MCF 10A (cell line): ENCODE data around the gene TMEM37. TPM values are rescaled to one million over a fixed set of nuclear protein-coding genes. Genes with fewer than 3 reads are reported as not detected.
A peak's percentile ranks its signal among the peaks of the same experiment; 100 is the strongest.

Experiments used
- Bru-seq: library from RNA; stranded (reverse); fragments of 400-500 nt; gene quantifications from one replicate; lab custom pipeline; 2021; lab: Mats Ljungman, UMichigan
- BruChase-seq, 2 experiments: library from RNA; stranded (reverse); fragments of 400-500 nt; gene quantifications; one replicate each; lab custom pipeline; 2021; lab: Mats Ljungman, UMichigan
- BruUV-seq: library from RNA; stranded (reverse); fragments of 400-500 nt; replicated peaks from 2 replicates; lab custom pipeline; 2021; lab: Mats Ljungman, UMichigan
- CTCF ChIA-PET: fragments of 300-600 bp; sonication (Branson Sonifier 250); formaldehyde crosslinking; extraction: SDS; loops from one replicate; lab custom pipeline; 2021; ENCODE audit warnings: antibody characterized with exemption, inconsistent platforms; lab: Yijun Ruan, JAX
- POLR2A ChIA-PET: fragments of 300-600, 350-650 bp; sonication (Branson Sonifier 250); formaldehyde crosslinking; extraction: SDS; loops from one replicate; lab custom pipeline; 2020; ENCODE audit warnings: antibody characterized with exemption, inconsistent platforms; lab: Yijun Ruan, JAX
- DNase-seq: peaks from one replicate; pipeline ENCODE4 v3.0.0-alpha.2; 2018; ENCODE audit not compliant: unreplicated experiment
- H3K27ac Mint-ChIP-seq: one replicate; pipeline ENCODE4 v1.8.0; 2022; ENCODE audit warnings: mild to moderate bottlenecking, low read depth, mixed read lengths; ENCODE audit not compliant: unreplicated experiment
- H3K27me3 Mint-ChIP-seq: one replicate; pipeline ENCODE4 v1.8.0; 2022; ENCODE audit warnings: mixed read lengths; ENCODE audit not compliant: insufficient read depth, unreplicated experiment
- H3K36me3 Mint-ChIP-seq: one replicate; pipeline ENCODE4 v1.8.0; 2022; ENCODE audit warnings: mild to moderate bottlenecking, moderate library complexity, mixed read lengths; ENCODE audit not compliant: insufficient read depth, unreplicated experiment
- H3K4me1 Mint-ChIP-seq: one replicate; pipeline ENCODE4 v1.8.0; 2022; ENCODE audit warnings: mixed read lengths; ENCODE audit not compliant: insufficient read depth, unreplicated experiment
- H3K4me3 Mint-ChIP-seq: one replicate; pipeline ENCODE4 v1.8.0; 2022; ENCODE audit warnings: mild to moderate bottlenecking, moderate library complexity, mixed read lengths; ENCODE audit not compliant: unreplicated experiment
- H3K9me3 Mint-ChIP-seq: one replicate; pipeline ENCODE4 v1.8.0; 2022; ENCODE audit warnings: mixed read lengths; ENCODE audit not compliant: unreplicated experiment
- intact Hi-C: fragments of 100-400 bp; cut with micrococcal nuclease; formaldehyde crosslinking; loops from 2 replicates; pipeline ENCODE4 v1.14.1; 2022
- long read RNA-seq: library from polyadenylated mRNA; stranded (forward); transcript quantifications from one replicate; pipeline ENCODE4 v2.0.0, GENCODE V29; 2022
- total RNA-seq: library from RNA; stranded (reverse); gene quantifications from 2 replicates; pipeline ENCODE4 v1.2.3, GENCODE V29; 2022
- TF ChIP-seq, protein P1 (sequence below): fragments of 200-600 bp; IDR thresholded peaks from one replicate; pipeline ENCODE4 v1.8.0; 2022; ENCODE audit warnings: antibody characterized with exemption, mild to moderate bottlenecking; ENCODE audit not compliant: unreplicated experiment

TMEM37 gene, protein sequence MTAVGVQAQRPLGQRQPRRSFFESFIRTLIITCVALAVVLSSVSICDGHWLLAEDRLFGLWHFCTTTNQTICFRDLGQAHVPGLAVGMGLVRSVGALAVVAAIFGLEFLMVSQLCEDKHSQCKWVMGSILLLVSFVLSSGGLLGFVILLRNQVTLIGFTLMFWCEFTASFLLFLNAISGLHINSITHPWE
- total RNA-seq (0.17 TPM in 1 of 2 replicates, not detected in the other), Bru-seq, nascent RNA (percentile 13 among the genes with signal in this experiment), BruChase-seq, experiment 1, labeled RNA remaining after a 6-hour chase (percentile 12 among the genes with signal in this experiment), BruChase-seq, experiment 2, labeled RNA remaining after a 2-hour chase (percentile 17 among the genes with signal in this experiment)
- long read RNA-seq = 0 reads

DNA sequence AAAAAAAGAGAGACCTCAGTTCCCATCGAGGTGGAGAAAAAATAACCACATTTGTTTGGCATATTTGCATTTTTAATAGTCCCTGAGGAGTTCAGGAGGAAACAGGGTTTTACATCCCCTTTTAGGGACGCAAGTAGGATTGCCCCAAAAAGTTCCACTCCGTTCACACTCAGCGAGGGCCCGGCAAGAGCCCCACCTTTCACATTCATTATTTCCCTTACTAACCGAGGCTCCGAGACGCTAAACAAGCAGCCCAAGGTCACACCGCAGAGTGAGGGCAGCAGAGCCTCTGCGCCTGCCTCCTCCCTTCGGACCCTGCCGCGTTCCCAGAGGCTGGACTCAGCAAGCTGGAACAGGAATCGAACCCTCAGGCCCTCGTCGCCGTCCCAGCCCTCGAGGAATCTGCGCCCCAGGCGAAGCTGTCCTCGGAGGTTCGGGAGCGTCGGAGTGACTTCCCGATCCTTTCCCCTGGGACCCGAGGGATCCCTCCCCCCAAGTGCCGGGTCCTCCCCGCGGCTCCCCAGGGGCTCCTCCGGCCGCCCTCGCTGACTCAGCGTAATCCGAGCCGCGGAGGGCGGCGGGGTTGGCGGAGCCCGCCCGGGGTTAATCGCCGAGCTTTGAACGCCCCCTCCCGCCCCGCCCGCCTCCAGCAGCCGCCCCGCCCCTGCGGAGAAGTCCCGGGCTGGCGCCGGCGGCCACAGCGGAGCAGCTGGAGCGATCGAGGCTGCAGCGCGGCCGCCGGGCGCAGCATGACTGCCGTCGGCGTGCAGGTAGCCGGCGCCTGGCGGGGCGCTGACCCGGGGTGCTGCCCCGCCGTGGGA is at the start of gene TMEM37:
TMEM37 (plus strand) TSS at position 700 of the 821 bp plus-strand sequence; CDS start at position 750, 50 bp downstream.
- intact Hi-C loops = no loop called here
- peaks cover 30% of the 10 kb centered on the region for H3K4me1 Mint-ChIP-seq
- ChIA-PET CTCF (interaction anchor here (0.6 to 1.4 kb wide), 5 partner anchors 22 to 45 kb away, joined by 3 read pairs; no protein-coding TSS in a partner anchor), POLR2A (interaction anchor here (0.8 to 1.4 kb wide), 4 partner anchors 9 to 21 kb away, joined by 3 to 5 read pairs (median 4); no protein-coding TSS in a partner anchor)
- no peaks in the 10 kb centered on the region for H3K27me3 Mint-ChIP-seq
- BruUV-seq = no TSS peak
- peak within 1 kb of the TSS; percentile 69 for H3K4me3 Mint-ChIP-seq
- no peaks in the 10 kb centered on the region for H3K36me3 Mint-ChIP-seq
- DNase-seq = peak; percentile 77
- H3K9me3 Mint-ChIP-seq = no peaks in the 10 kb centered on the region
- no peak within 1 kb of the TSS for H3K27ac Mint-ChIP-seq
- TF ChIP-seq, protein P1, sequence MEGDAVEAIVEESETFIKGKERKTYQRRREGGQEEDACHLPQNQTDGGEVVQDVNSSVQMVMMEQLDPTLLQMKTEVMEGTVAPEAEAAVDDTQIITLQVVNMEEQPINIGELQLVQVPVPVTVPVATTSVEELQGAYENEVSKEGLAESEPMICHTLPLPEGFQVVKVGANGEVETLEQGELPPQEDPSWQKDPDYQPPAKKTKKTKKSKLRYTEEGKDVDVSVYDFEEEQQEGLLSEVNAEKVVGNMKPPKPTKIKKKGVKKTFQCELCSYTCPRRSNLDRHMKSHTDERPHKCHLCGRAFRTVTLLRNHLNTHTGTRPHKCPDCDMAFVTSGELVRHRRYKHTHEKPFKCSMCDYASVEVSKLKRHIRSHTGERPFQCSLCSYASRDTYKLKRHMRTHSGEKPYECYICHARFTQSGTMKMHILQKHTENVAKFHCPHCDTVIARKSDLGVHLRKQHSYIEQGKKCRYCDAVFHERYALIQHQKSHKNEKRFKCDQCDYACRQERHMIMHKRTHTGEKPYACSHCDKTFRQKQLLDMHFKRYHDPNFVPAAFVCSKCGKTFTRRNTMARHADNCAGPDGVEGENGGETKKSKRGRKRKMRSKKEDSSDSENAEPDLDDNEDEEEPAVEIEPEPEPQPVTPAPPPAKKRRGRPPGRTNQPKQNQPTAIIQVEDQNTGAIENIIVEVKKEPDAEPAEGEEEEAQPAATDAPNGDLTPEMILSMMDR = no peak

DNA sequence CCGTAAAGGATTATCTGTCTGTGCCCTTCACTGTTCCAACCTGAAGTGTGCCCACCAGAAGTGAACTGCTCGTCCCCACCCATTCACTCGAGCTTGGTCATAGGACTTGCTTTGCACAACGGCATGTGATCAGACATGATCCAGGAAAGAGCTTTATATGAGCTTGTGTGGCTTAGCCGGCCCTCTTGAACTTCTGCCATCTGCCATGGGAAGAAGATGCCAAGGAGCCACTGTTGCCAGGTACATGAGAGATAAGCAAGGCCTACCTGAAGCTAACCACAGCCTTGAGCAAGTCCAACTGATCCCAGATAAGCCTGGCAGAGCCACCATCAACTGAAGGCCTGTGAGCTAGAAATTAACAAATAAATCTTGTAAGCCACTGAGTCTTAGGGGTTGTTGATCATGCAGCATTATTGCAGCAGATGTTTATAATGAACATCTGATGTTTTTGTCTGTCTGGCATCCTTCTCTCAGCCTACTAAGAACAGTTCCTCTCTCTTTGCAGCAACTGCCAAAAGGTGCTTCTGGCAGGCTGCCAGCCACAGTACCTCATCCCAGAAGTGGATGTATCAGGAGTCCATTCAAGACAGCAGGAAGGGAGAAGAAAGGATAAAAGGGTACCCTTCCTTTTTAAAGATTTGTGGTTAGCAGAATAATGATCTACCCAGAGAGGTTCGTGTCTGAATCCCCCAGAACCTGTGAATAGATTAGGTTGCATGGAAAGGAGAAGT is 48.1 kb upstream of the TMEM37 start:
- POLR2A ChIA-PET = interaction anchor here (1.2 to 1.3 kb wide), 2 partner anchors 11 to 17 kb away, joined by 3 to 7 read pairs; partner anchors contain the start of genes C2orf76 and DBI
- BruUV-seq = no TSS peak
- intact Hi-C loops = no loop called here
- peak; percentile 38 for DNase-seq
- TF ChIP-seq, protein P1 = no peak
- Mint-ChIP-seq H3K9me3 (no peaks in the 10 kb centered on the region), H3K36me3 (no peaks in the 10 kb centered on the region), H3K4me3 (no peak overlapping the region), H3K4me1 (peaks cover 9% of the 10 kb centered on the region), H3K27ac (no peak overlapping the region), H3K27me3 (no peaks in the 10 kb centered on the region)
- CTCF ChIA-PET = interaction anchor here (0.6 to 1.8 kb wide), 5 partner anchors 25 to 501 kb away, joined by 3 to 5 read pairs (median 3); no protein-coding TSS in a partner anchor

DNA sequence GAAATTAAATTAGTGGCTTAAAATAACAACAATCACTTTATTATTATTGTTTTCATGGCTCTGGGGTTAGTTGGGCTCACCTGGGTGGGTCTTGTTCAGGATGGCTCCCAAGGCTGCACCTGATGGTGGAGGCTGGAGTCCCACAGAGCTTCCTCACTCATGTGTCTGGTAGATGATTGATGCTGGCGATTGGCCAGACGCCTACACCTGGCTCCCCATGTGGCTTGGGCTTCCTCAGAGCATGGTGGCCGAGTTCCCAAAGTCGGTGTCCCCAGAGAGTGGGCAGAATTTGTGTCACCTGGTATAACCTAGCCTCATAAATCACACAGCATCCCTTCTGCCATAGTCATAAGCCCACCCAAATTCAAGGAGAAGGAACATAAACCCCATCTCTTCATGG is 46.7 kb upstream of the TMEM37 start:
- TF ChIP-seq, protein P1 = no peak
- H3K4me1 Mint-ChIP-seq = peaks cover 17% of the 10 kb centered on the region
- BruUV-seq = no TSS peak
- H3K27me3 Mint-ChIP-seq = no peaks in the 10 kb centered on the region
- ChIA-PET CTCF (interaction anchor here (0.6 to 1.2 kb wide), 3 partner anchors 12 to 504 kb away, joined by 3 to 4 read pairs (median 4); no protein-coding TSS in a partner anchor), POLR2A (interaction anchor here (0.5 to 1.5 kb wide), 2 partner anchors 18 to 54 kb away, joined by 3 to 4 read pairs; partner anchors contain the start of genes C2orf76 and DBI)
- H3K9me3 Mint-ChIP-seq = no peaks in the 10 kb centered on the region
- H3K4me3 Mint-ChIP-seq = no peak overlapping the region
- no peaks in the 10 kb centered on the region for H3K36me3 Mint-ChIP-seq
- H3K27ac Mint-ChIP-seq = no peak overlapping the region
- DNase-seq = no peak
- intact Hi-C loops = no loop called here
